SK-N-SH (cell line): ENCODE results near the gene SULT2A1.

Source experiments
- EP300 ChIP-seq, 2 experiments: IDR thresholded peaks; 2 replicates each; pipeline versions ENCODE4 v1.4.0 to v1.6.1; 2012; ENCODE audit warnings: borderline replicate concordance in 1 of 2, low read depth in 1 of 2, low read length in 1 of 2
- FOXJ3 ChIP-seq: sonication (generic); formaldehyde crosslinking; IDR thresholded peaks from 2 replicates; pipeline ENCODE4 v1.5.1; 2020; ENCODE audit warnings: mild to moderate bottlenecking, missing genetic modification reagents
- TF ChIP-seq, protein P1 (sequence below): fragments of 200-600 bp; sonication (generic); IDR thresholded peaks from 2 replicates; pipeline ENCODE4 v1.6.1; 2017; ENCODE audit warnings: antibody characterized with exemption, mild to moderate bottlenecking, moderate library complexity

DNA sequence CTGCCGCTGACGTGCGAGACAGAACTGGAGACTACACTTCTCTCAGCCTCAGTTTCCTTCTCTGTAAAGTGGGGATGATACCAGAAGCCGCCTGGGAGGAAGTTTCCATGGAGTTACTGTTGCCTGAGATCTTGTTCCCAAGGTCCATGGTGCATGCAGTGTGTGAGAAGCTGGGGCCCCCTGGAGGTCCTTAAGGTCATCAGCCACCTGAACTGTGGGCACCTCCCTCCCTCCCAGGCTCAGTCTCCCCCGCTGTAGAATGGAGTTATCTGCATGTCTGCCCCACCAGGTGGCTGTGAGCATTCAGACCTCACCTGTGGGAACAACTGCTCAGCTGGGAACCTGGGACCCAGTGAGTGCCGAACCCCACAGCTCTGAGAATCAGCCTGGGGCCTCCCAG lies 61.7 kb downstream of the SULT2A1 start:
- no peak for TF ChIP-seq EP300 (IDR thresholded peaks at IDR 0.05; ENCODE audit: borderline replicate concordance in 1 of 2, low read depth in 1 of 2, low read length in 1 of 2)
- TF ChIP-seq FOXJ3 (CRISPR knock-in tag) = no peak
- TF ChIP-seq, protein P1, sequence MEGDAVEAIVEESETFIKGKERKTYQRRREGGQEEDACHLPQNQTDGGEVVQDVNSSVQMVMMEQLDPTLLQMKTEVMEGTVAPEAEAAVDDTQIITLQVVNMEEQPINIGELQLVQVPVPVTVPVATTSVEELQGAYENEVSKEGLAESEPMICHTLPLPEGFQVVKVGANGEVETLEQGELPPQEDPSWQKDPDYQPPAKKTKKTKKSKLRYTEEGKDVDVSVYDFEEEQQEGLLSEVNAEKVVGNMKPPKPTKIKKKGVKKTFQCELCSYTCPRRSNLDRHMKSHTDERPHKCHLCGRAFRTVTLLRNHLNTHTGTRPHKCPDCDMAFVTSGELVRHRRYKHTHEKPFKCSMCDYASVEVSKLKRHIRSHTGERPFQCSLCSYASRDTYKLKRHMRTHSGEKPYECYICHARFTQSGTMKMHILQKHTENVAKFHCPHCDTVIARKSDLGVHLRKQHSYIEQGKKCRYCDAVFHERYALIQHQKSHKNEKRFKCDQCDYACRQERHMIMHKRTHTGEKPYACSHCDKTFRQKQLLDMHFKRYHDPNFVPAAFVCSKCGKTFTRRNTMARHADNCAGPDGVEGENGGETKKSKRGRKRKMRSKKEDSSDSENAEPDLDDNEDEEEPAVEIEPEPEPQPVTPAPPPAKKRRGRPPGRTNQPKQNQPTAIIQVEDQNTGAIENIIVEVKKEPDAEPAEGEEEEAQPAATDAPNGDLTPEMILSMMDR = no peak
